Measurements from ENCODE around the gene CKB.
"Not testable (repeated sequence)": the region's sequence is repeated elsewhere in the genome, so short reads cannot be mapped to it uniquely, and the experiment has no call there.

The CKB gene

GRCh38 chr14:103526247-103526913, 3.8 kb upstream of the CKB start:
- DNase-seq (ENCODE audit: low read depth in 2 of 2): no peak

- DNase-seq (ENCODE audit: low read depth in 2 of 2): not testable (repeated sequence)
These were observed 3.0 kb upstream of the CKB start for GRCh38 chr14:103525430-103526246.

DNA sequence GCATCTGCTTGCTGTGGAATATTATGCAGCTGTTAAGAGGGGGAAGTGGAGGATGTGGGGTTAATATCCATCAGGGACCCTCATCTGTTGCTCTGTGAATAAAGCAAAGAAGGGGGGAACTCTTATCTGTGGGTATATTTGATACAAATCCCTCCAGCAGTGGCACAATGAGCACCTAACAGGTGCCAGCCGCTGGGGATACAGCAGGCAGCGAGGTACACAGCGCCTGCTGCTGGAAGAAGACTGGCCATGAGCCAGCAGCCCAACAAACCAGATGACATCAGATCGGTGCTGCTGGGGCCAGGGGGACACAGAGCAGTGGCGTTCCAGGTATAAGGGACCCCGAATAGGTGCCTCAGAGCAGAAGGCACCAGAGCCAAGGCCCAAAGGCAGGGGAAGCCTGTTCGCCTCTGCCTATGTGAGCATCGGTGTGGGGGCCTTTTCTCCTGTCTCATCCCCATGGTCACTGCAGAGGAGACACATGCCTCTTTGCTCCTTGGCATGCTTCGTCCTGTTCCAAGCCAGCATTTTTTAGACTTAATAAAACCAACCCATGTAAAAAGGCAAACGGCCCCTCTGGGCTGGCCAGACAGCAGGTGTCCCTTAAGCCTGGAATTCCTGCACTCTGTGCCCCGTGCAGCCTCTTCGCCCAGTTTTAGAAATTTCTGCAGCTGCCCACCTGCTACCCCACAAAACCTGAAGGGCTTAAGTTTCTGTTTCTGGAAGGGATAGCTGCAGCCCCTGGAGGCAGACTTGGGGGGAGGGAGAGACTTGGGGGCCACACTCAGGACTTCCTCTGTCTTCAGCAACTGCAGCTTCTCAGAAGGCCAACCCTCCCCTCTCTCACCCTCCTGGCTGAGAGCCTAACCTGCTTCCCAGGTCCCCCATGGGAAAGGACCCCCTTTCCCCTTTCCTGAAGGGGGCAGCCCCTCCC, 1.6 kb upstream of the CKB start:
- no peak for DNase-seq (ENCODE audit: low read depth in 2 of 2)

DNA sequence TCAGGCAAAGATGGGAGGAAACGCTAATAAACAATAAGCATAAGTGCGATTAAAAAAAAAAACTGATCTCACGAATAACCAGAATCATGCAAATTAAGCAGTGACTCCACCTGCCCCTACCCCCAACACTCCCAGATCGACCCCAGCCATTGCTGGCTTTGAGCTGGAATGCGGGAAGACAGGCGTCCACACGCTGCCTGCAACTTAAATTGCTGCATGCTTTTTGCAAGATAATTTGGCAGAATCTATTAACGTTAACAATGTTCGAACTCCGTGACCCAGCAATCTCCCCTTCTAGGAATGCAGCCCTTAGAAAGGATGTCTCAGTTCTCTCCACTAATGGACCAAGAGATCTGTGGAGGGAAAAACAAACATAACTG, 935 bp upstream of the CKB start:
- no peak for DNase-seq (ENCODE audit: low read depth in 2 of 2)

- DNase-seq (ENCODE audit: low read depth in 2 of 2): no peak
These were observed 573 bp downstream of the CKB start for GRCh38 chr14:103521951-103522563.

DNA sequence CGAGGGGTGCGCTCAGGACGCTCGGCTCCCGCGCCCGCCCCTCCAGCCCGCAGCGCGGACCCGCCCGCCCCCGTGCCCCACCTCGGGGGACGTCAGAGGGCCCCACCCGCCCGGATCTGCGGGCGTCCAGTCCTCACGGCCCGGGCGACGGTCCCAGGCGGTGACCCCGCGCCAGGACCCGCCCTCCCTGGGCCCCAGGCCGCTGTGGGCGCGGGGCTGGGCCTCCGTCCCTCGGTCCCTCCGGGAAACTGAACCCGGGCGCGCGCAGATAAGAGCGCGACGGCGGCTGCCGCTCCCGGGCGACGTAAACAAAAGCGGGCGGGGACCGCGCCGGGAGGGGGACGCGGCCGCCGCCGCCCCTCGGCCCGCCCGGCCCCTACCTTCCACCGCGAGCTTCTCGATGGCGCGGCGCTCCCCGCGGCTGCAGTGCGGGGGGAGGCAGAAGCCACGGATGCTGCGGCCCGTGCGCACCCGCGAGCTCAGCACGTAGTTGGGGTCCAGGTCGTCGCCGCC, 1.1 kb downstream of the CKB start:
- DNase-seq (ENCODE audit: low read depth in 2 of 2): no peak

DNA sequence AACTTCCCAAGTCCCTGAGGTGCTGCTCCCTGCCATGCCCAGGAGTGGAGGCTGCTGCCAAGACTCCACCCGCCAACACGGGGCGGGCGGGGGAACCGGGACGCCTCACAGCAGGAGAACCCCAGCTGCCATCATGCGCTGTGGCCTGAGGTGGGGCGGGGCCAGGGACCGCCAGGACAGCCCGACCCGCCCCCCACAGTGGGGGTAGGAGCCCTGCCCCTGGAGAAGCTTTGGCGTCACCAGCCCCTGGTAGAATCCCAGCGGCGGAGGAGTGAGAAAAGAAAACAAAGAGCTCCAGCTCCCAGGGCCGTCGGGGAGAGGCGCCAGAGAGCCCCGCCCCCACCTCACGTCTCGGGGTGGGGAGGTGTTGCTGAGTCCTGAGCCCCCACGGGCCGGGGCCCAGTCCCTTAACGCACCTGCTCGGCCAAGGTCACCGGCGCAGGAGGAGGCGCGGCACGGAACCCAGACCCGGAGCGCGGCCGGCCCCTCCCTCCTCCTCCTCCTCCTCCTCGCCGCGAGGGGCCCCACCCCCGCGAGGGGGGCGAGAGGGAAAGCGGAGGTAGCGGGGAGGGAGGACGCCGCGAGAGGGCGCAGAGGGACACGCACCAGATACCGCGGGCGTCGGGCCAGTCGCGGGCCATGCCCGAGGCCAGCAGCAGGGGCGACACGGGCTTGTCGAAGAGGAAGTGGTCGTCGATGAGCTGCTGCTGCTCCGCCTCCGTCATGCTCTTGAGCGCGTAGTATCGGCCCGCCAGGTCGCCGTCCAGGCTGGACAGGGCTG, 1.8 kb downstream of the CKB start:
- peak; percentile 30 to 34 for DNase-seq (ENCODE audit: low read depth in 2 of 2)

- no peak for DNase-seq (ENCODE audit: low read depth in 2 of 2)
These were observed 2.4 kb downstream of the CKB start for GRCh38 chr14:103520269-103520656.

DNA sequence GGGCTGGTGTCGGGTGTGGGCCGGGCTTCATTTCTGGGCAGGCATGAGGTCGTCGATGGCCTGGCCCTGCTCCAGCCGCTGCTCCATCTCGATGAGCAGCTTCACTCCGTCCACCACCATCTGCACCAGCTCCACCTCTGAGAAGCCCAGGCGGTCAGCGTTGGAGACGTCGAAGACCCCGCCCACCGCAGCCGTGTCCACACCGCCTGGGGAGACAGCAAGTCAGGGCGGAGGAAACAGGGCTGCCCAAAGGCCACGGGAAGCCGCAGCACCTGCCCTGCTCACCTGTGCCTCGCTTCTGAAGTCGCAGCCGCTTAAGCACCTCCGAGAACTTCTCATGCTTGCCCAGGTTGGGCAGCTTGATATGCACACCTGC, 2.8 kb downstream of the CKB start:
- no peak for DNase-seq (ENCODE audit: low read depth in 2 of 2)

DNA sequence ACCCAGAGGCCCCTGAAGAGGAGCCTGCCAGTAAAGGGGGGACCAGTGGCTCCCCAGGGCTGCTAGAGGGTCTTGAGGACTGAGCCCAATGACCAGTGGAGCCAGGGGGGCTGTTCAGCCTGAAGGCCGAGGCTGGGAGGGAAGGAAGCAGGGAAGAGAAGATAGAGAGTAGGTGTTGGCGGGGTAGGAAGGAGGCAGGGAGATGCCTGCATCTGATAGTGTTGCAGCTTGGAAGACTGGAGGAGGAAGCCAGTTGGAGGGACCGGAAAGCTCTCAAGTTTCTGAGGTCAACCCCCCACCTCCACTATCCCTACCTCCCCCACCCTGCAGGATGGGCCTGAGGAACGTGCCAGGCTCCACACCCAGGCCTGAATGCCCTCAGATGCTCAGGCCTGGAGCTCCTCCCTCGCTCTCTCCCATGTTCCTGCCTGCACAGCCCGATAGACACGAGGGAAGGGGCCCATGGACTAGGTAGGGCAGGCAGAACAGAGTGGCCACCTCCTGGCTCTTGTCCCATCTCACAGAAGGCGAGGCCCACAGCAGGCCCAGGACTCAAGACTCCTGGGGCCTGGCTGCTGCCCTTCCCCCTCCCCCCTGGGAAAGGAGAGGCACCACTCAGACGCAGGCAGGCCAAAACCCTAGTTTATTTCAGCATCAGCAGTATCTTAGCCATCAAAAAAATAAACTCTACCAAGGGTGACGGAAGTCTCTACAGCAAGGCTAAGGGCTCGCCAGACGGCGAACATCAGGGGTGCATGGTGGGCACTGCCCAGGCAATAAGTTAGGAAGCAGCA, 3.4 kb downstream of the CKB start:
- DNase-seq (ENCODE audit: low read depth in 2 of 2): no peak

GRCh38 chr14:103518422-103519042, 4.1 kb downstream of the CKB start:
- peak; percentile 32 to 34 for DNase-seq (ENCODE audit: low read depth in 2 of 2)

DNA sequence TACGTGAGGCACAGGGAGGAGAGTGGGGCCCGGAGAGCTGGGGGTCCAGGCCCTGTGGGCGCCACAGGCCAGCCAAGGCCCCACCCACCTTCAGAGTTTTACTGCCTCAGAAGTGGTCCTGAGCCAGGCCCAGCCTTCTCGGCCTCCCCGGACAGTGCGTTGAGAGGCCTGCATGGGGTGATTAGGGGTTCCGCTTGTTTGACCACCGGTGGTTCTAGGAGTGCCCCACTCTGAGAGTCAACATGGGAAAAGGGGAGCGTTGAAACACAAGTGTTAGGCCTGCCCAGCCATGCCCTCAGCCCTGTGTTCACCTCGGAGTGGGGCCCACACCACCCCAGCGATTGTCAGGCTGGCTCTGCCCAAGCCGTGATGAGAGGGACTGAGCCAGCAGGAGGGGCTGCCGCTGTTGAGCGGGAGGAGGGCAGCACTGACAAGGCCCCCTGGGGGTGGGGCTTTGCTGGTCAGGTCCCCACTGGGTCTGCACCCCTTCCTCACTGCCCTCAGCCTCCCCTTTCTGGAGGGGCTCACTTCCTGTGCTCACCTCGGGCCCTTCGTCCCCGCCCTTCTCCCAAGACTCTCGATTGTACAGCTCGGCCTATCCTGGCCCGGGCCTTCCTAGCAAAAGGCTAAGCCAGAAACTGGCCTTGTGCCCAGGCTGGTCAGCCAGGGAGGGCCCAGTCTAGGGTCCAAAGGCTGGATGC, 4.8 kb downstream of the CKB start:
- DNase-seq (ENCODE audit: low read depth in 2 of 2): no peak

DNA sequence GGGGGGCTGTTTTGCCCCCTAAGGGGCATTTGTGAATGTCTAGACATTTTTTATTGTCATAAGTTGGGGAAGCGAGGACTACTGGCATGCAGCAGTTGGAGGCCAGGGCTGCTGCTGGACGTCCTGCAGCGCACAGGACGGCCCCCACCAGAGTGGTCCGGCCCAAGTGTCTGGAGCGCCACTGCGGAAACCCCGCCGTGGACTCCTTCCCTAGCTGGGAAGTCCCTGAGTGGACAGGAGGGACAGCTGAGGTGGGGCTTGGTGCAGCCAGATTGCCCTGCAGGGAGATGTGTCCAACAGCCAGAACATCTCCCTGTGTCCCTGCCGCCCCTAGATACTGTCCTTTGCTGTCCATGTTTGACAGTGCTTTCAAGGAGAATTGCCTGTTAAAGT, 5.5 kb downstream of the CKB start:
- no peak for DNase-seq (ENCODE audit: low read depth in 2 of 2)

GRCh38 chr14:103516426-103517173, 6.0 kb downstream of the CKB start:
- DNase-seq (ENCODE audit: low read depth in 2 of 2): no peak

GRCh38 chr14:103514596-103515421, 7.8 kb downstream of the CKB start:
- no peak for DNase-seq (ENCODE audit: low read depth in 2 of 2)

- no peak for DNase-seq (ENCODE audit: low read depth in 2 of 2)
These were observed 9.7 kb downstream of the CKB start for GRCh38 chr14:103512701-103513611.

Measured in stimulated activated CD8-positive, alpha-beta memory T cell treated with anti-CD3 and anti-CD28 coated beads, Interleukin-15, amount 100 ng/mL, for 48 hours (primary cell).